Measurements from ENCODE around the gene FYN.

FYN gene

GRCh38 chr6:111745186-111745585 is 128.1 kb downstream of the FYN start:
- Histone ChIP-seq H3K4me1 (ENCODE audit: insufficient read depth, poor library complexity, severe bottlenecking) (no peaks in the 10 kb centered on the region), H3K9me3 (ENCODE audit: severe bottlenecking) (no peaks in the 10 kb centered on the region), H3K4me3 (ENCODE audit: severe bottlenecking) (no peak overlapping the region), H3K27me3 (ENCODE audit: insufficient read depth, poor library complexity, severe bottlenecking) (no peaks in the 10 kb centered on the region), H3K36me3 (ENCODE audit: low read depth) (no peaks in the 10 kb centered on the region), H3K27ac (ENCODE audit: poor library complexity, severe bottlenecking) (no peak overlapping the region)
- TF ChIP-seq CTCF (IDR thresholded peaks at IDR 0.05; ENCODE audit: poor library complexity, severe bottlenecking) = no peak
- ATAC-seq (ENCODE audit: low read depth) (no peak), DNase-seq (ENCODE audit: low spot score) (no peak)

- no peak for TF ChIP-seq CTCF (IDR thresholded peaks at IDR 0.05; ENCODE audit: poor library complexity, severe bottlenecking)
- Histone ChIP-seq H3K27ac (ENCODE audit: poor library complexity, severe bottlenecking) (no peak overlapping the region), H3K27me3 (ENCODE audit: insufficient read depth, poor library complexity, severe bottlenecking) (no peaks in the 10 kb centered on the region), H3K4me3 (ENCODE audit: severe bottlenecking) (no peak overlapping the region), H3K36me3 (ENCODE audit: low read depth) (no peaks in the 10 kb centered on the region), H3K9me3 (ENCODE audit: severe bottlenecking) (no peaks in the 10 kb centered on the region), H3K4me1 (ENCODE audit: insufficient read depth, poor library complexity, severe bottlenecking) (no peaks in the 10 kb centered on the region)
- no peak for DNase-seq (ENCODE audit: low spot score)
- ATAC-seq (ENCODE audit: low read depth) = no peak
Observed at GRCh38 chr6:111743862-111744692, 129.2 kb downstream of the FYN start.

- Histone ChIP-seq H3K27me3 (ENCODE audit: insufficient read depth, poor library complexity, severe bottlenecking) (no peaks in the 10 kb centered on the region), H3K4me1 (ENCODE audit: insufficient read depth, poor library complexity, severe bottlenecking) (peaks cover 1% of the 10 kb centered on the region), H3K27ac (ENCODE audit: poor library complexity, severe bottlenecking) (no peak overlapping the region), H3K36me3 (ENCODE audit: low read depth) (no peaks in the 10 kb centered on the region), H3K9me3 (ENCODE audit: severe bottlenecking) (no peaks in the 10 kb centered on the region), H3K4me3 (ENCODE audit: severe bottlenecking) (no peak overlapping the region)
- ATAC-seq (ENCODE audit: low read depth) (no peak), DNase-seq (ENCODE audit: low spot score) (no peak)
- TF ChIP-seq CTCF (IDR thresholded peaks at IDR 0.05; ENCODE audit: poor library complexity, severe bottlenecking) = no peak
Observed at GRCh38 chr6:111743360-111743759, 129.9 kb downstream of the FYN start.

GRCh38 chr6:111741177-111741952 is 131.9 kb downstream of the FYN start:
- H3K4me1 ChIP-seq (ENCODE audit: insufficient read depth, poor library complexity, severe bottlenecking) = peaks cover 17% of the 10 kb centered on the region
- no peak overlapping the region for H3K27ac ChIP-seq (ENCODE audit: poor library complexity, severe bottlenecking)
- TF ChIP-seq CTCF (IDR thresholded peaks at IDR 0.05; ENCODE audit: poor library complexity, severe bottlenecking) = no peak
- H3K36me3 ChIP-seq (ENCODE audit: low read depth) = no peaks in the 10 kb centered on the region
- H3K4me3 ChIP-seq (ENCODE audit: severe bottlenecking) = no peak overlapping the region
- ATAC-seq (ENCODE audit: low read depth) = no peak
- no peaks in the 10 kb centered on the region for H3K9me3 ChIP-seq (ENCODE audit: severe bottlenecking)
- DNase-seq (ENCODE audit: low spot score) = no peak
- H3K27me3 ChIP-seq (ENCODE audit: insufficient read depth, poor library complexity, severe bottlenecking) = no peaks in the 10 kb centered on the region

All from RWPE2 (cell line).